Fibroblast of skin of right quadriceps (primary cell): ENCODE measurements around the gene ASIP.
A peak's percentile ranks its signal among the peaks of the same experiment; 100 is the strongest.

ENCODE experiments used
- DNase-seq: peaks from one replicate; pipeline ENCODE4 v3.0.0-alpha.2; 2013

The ASIP gene

DNA sequence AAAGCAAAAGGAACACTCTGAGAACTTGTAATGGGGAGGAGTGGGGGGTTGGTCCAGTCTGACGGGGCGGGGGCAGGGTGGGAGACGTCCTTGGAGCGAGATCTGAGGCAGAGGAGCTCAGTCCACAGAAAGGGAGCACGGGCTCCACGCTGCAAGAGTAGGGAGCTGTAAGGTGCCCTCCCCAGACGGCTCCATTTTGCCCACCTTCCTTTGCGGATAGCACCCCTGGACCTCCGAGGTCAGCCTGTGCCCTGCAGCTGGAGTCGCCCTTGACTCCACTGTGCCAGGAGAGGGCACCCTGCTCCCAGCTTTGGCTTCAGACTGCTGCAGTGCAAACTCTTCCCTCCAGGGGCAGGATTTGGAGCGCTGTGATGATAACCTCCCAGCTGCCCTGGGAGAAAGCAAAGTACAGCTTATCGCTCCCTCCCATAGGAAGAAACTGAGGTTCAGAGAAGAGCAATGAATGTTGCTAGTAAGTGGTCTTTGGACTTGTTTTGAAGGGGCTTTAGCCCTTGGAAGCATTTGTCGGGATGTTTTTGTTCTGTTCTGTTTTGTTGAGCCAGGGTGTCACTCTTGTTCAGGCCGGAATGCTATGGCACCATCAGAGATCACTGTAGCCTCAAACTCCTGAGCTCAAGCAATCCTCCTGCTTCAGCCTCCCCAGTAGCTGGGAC, 71.5 kb downstream of the ASIP start:
- peak; percentile 83 for DNase-seq

DNA sequence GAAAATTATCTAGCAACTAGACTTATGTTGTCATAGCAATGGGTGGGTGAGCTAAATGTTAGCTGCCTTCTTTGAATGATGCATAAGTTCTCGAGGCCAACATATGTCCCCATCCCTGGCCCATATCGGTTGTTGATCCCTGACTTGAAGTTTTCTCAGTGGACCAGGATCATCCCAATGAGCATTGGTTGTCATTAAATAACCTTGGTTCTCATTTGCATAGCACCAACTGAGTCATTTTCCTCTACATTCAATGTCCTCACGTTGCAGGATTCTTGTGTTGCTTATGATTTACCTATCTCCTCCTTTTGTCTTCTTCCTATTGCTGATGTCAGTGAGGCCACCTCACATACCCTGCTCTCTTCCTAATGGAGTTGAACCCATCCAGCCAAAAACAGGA, 74.0 kb downstream of the ASIP start:
- no peak for DNase-seq

DNA sequence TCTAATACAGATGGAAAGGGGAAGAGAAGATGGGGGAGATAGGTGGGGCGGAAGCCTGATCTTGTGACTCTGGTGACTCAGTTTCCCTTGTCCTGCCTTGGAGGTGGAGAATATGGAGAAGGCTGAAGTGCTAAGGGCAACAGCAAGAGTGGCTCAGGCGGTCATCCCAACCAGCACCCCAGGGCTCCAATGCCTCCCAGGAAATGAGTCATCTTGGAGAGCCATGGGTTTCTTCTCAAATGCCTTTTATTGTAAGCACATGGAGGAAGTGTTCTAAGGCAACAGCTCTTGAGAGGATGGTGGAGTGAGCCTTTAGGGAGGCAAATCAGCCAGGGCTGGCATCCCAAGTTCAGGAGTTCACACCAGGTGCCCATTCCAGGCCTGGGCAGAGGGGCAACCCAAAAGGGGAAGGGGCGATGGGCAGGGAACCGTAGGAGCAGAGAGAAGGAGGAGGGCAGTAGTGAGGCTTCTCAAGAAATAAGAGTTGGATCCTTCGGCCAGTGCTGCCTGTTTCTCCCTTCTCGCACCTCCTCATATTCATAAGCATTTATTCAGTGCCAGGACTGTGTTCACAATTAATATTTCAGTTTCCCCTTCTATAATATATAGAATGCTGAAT, 75.1 kb downstream of the ASIP start:
- peak; percentile 27 for DNase-seq
